HG02571 (cell line): Measurements from ENCODE around the gene UROS.

Source experiments
- ATAC-seq: cut with Tn5 transposase; IDR thresholded peaks from one replicate; pipeline ENCODE4 v1.9.1; 2021; ENCODE audit warnings: mild to moderate bottlenecking, moderate library complexity; ENCODE audit not compliant: unreplicated experiment

Gene UROS

DNA sequence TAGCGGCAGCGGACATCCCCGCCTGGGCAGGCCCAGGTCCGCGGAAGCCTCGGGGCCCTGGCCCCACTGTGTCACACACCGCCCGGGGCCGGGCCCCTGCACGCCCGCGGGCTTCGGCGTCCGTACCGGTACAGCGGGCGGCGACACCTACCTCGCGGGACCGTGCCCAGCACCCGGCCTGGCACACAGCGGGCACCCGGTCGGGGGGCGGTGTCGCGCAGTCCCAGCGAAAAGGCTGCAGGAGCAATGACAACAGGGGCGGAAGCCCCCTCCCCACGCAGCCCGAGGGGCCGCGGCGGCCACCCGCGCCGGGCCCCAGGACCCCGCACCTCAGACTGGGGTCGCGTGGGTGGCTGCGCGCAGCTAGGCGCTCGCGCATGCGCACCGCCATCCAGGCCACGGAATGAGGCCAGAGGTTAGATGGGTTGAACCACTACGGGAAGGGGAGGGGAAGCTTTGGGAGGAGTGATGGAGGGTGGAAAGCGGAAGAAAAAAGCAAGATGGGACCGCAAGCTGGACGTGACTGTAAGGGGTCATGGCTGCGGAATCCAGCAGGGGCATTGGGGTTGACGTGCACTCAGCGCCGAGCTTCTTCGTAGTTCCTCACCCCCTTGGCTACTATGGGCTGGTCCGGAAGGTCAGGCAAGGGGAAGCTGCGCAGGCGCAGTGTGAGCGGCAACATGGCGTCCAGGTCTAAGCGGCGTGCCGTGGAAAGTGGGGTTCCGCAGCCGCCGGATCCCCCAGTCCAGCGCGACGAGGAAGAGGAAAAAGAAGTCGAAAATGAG is at the start of gene UROS, which contains the start of gene BCCIP:
Gene UROS, minus strand, starts transcription at position 381 of the 785 bp plus-strand sequence. CDS start 6,759 bp downstream, outside the sequence.
Gene BCCIP, plus strand, starts transcription at position 669 of the 785 bp plus-strand sequence. Its CDS starts 12 bp downstream, at position 681.
- ATAC-seq, result peak; percentile 80

- no peak for ATAC-seq
Measured at GRCh38 chr10:125871338-125871737, 48.3 kb upstream of the UROS start.

- ATAC-seq, result no peak
Measured at GRCh38 chr10:125868372-125868975, 45.4 kb upstream of the UROS start.

GRCh38 chr10:125866421-125867029 is 43.5 kb upstream of the UROS start:
- ATAC-seq, result no peak

- ATAC-seq, result no peak
Measured at GRCh38 chr10:125865120-125865519, 42.1 kb upstream of the UROS start.

DNA sequence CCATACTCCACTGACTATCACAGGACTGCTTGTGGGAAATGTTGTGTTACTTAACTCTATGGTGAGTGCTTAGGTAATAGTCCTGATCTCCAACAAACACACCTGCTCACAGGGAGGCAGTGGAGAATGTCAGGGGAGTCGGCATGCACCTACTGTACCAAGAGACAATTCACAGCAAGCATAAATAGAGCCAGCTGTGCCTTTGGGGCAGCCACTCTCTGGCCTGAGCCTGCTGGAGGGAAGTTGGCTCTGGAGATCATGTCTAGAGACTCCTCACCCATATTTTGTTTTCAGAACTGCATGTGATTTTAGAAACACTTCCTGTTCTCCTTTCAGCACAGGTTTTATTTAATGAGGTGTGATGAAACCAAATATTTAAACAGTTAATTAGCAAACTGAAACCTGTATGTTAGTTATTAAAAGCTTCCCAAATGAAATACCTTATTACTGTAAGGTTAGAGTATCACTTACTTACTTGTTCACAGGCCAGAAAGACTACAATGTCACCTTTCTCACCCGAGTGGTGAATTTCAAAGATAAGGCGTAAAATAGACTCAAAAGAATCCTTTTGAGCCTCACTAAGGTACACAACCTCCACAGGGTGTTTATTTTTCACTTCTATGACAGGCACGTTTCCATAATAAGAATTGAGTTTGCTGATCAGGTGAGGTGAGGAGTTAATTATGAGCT is 36.2 kb upstream of the UROS start:
- ATAC-seq, result no peak

- no peak for ATAC-seq
Measured at GRCh38 chr10:125857185-125857760, 34.2 kb upstream of the UROS start.

DNA sequence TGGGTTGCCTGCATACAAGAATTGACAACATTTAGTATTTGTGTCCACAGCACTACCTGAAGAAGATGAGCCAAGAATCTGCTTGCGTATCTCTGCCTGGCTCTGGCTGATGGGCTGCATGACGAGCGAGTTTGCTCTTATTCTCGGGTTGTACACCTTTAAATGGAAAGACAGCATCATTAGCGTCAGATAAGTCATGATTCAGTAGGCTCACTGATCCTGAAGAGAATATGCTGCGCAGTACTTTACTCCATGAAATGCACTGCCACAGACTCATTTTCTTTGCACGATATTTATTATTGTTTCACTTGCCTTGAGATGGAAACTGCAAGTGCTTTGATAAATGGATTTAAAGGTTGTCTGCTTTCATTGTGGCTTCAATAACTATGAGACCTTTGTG is 29.4 kb upstream of the UROS start:
- ATAC-seq, result no peak

DNA sequence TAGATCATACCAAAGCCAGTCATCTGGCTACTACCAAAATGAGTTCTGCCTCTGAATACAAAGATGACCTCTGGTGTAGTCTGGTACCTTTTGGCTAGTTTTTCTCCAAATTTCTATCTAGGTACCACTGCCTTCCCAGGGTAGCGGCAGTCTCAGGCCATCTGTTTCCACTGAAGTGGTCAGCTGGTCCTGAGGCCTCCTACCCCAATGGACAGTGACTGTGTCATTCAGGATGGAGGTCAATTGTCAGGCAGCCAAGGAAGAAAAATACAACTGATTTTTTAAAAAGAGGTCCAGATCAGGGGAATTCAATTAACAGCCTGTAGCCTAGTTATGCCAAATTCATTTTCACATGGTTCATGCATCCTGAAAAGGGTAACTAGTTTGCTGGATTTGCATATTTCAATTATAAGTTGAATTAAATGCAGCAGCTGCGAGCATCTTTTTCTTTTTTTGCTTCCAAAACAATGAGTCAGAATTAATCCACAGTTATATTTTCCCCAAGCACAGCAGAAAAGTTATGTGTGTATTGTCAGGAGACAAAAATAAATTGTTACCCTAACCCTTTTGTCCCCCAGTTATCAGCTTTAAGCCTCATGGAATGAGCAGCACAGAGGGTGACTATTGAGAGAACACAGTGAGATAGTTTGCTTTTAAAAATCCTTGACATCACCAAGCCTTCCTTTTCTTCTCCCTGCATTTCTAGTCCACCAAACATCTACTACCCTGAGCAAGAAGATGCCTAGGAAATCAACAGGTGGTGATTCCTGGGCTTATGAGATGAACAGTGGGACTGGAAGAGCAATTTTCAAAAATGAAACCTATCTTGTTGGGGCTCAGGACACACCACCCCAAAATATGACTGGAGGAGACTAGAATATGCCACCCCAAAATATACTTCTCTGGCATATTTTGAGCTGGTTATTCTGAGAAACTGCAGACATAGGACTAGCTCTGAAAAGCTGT is 28.0 kb upstream of the UROS start:
- no peak for ATAC-seq

- ATAC-seq, result no peak
Measured at GRCh38 chr10:125849448-125849847, 26.4 kb upstream of the UROS start.

- ATAC-seq, result no peak
Measured at GRCh38 chr10:125848857-125849256, 25.8 kb upstream of the UROS start.

DNA sequence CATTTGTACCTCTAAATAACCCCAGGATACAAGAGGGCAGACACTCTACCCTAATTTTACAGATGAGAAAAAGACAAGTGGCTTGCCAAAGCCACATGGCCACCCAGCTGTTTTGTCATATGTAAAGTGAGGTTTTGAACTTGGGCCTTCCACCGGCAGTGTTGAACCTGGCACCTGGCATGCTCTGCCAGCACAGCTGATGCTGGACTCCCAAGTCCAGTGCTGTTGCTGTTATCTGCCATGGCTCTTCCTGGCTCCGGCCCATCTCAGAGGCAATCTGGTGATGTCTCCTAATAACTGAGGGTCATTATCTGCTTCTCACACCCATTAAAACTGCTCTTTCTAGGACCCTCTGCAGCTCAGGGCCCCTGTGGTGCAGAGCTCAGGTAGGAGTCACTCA is 25.3 kb upstream of the UROS start:
- no peak for ATAC-seq

DNA sequence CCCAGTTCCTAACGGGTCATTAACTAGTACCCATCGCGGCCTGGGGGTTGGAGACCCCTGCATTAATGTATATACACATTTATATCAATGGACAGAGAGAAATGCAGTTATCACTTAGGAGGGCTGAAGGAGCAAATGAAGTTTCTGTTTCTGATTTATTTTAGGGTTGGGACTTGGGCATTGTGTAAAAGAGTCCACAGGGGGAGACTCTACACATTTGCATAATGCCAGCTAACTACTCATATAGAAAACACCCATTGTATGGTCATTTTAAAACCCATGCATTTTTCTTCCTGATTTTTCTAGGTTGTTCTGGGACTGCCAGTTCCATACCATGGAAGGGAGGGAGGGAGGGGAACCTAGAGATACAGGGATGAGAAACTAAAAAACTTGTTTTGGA is 23.8 kb upstream of the UROS start:
- ATAC-seq, result no peak

DNA sequence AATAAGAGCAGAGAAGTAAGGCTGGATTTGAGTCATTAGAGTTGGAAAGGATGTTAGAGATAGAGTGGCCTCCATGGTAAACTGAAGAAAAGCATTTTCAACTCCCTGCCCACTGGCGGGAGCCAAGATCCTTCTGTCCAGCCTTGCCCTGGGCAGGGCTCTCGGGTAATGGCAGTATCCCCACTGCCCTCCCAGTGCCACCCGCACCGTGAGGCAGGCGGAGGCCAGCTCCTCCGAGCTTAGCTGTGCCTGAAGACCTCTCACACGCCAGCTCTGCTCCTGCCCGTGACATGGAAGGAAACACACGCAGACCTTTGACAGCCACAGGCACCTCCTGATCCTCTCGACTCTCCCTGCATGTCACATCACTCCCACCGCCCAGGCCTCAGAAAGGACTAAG is 22.6 kb upstream of the UROS start:
- ATAC-seq, result no peak

DNA sequence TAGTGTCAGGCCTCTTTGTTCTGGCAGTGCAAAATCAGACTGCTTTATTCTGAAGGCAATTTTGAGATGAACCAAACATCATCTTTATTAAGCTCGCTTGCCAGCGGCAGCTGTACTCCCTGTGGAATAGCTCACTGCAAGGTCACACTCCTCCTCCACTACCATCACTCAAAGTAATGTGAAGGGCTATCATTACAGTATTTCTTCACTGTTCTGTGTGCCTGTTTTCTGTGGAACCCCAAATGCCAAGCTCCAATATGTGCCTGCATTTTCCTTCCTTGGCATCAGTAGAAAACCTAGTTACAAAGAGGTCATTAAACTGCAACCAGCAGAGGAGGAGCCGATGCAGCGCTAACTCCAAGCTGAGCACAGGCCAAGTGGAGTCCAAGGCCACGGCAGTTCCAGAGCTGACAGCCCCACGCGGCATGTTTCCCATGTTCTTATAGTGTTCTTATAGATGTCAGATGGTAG is 21.7 kb upstream of the UROS start:
- ATAC-seq, result no peak

DNA sequence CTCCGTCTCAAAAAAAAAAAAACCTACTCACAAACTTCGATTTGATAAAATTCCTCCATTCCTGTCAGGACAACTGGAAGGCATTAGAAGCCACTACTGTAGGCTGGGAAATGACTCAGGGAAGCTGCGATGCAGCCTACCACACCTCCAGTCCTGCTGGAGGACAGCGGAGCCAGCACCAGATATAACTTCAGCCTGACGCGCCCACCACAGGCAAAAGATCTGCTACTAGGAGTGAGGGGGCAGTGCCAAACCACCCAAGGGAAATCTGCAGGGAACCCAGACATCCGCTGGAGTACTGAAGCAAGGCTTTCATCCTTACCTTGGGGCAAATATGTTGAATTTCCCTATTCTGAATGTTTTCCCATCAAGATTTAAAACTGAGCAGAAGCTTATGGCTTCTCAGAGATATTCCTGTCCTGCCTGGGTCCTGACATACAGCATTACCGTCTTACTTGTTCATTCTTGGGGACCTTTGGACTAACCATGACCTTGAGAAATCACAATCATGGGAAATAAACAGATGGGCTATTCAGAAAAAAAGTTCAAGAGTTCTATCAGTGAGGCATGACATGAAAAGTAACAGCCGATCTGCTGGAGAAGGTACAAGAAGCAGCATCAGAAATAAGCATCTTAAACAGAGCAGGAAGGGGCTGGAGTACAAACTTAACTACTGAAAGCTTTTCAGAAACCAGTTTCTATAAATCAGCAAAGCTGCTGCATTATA is 20.7 kb upstream of the UROS start:
- ATAC-seq, result no peak

DNA sequence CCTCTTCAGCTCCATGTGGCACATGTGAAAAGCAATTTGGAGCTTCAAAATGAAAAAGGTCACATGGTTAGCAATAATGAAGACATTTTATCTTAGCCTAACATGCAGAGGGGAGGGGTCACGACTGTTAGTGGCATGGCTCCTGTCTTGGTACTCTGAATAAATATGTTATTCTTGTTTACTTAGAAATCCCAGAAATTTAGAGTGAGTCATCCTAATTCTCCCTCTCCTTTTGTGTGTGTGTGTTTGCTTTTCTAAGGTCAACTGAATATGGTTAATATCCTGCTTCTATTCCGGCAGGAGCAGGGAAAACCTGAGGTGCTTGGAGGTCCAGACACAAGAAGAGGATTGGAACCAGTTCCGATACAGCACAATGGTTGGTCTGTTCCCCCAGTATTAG is 17.9 kb upstream of the UROS start:
- ATAC-seq, result no peak

DNA sequence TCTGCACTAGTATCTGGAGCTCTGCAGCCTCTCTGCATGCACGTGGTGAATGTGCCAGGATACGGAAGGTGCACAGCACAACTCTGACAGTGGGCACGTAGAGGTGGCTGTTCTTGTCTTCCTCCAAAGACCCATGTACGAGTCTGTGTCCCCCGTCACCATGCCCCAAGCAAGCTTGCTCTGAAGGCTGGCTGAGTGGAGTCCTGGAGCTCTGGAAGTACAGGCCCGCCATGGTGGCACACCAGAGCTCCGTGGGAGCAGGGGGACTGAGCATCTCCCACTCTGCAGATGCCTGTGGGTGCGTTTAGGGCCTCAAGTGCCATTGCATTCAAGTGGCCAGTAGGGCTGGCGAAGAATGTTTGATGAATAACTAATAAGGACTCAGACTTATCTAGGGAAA is 17.3 kb upstream of the UROS start:
- no peak for ATAC-seq
